Dermis microvascular lymphatic vessel endothelial cell (primary cell): ENCODE results near the gene UBR1. TPM values are rescaled to one million over a fixed set of nuclear protein-coding genes. Genes with fewer than 3 reads are reported as not detected.
"Not testable (repeated sequence)": the region's sequence is repeated elsewhere in the genome, so short reads cannot be mapped to it uniquely, and the experiment has no call there.

Experiments used
- DNase-seq, 2 donors: peaks; one replicate each; pipeline versions ENCODE4 v3.0.0 to v3.0.0-alpha.2; 2010; ENCODE audit warnings: low read depth in 2 of 2
- total RNA-seq: library from RNA; depleted of rRNA; stranded (reverse); fragments of >200 nt; gene quantifications from 2 replicates; pipeline ENCODE4 v1.2.1, GENCODE V29; 2014

UBR1 gene
- total RNA-seq, 1 donor from 2014 or later: 21.3 TPM

GRCh38 chr15:42915654-42916315 lies 190.1 kb downstream of the UBR1 start:
- no peak for DNase-seq

- no peak for DNase-seq
Observed at GRCh38 chr15:42914728-42915497, 190.9 kb downstream of the UBR1 start.

GRCh38 chr15:42911058-42911592 lies 194.7 kb downstream of the UBR1 start:
- DNase-seq: no peak

GRCh38 chr15:42908538-42908937 lies 197.3 kb downstream of the UBR1 start:
- no peak for DNase-seq

- no peak for DNase-seq
Observed at GRCh38 chr15:42903388-42904324, 202.2 kb downstream of the UBR1 start.

- not testable (repeated sequence) for DNase-seq
Observed at GRCh38 chr15:42893911-42894310, 211.9 kb downstream of the UBR1 start.

Other genes starting within 250 kb of the UBR1 start
- gene TTBK2, start 185.3 kb downstream of the UBR1 start, total RNA-seq: 7.1 and 8.6 TPM in 2 replicates
- gene TMEM62, start 27.5 kb upstream of the UBR1 start, total RNA-seq: 11.4 and 12.7 TPM in 2 replicates
- gene CCNDBP1, start 79.4 kb upstream of the UBR1 start, total RNA-seq: 75.9 and 81.0 TPM in 2 replicates
- gene EPB42, start 115.0 kb upstream of the UBR1 start, total RNA-seq: not detected in 2 replicates
- not detected in 2 replicates for gene TGM5, start 160.9 kb upstream of the UBR1 start, total RNA-seq
- gene TGM7, start 196.2 kb upstream of the UBR1 start, total RNA-seq: not detected in 2 replicates
- 2.8 and 6.1 TPM in 2 replicates for gene LCMT2, start 224.5 kb upstream of the UBR1 start, total RNA-seq